ENCODE results near the gene THRAP3. TPM values are rescaled to one million over a fixed set of nuclear protein-coding genes. Genes with fewer than 3 reads are reported as not detected.

THRAP3 gene
- total RNA-seq, 4 donors from 2014 or later: 88.9 to 129 (median 115) TPM

GRCh38 chr1:36345353-36345752 is 121.1 kb downstream of the THRAP3 start:
- intact Hi-C loops (cut with DNase I): no loop called here
- no peak overlapping the region for H3K4me3 ChIP-seq (replicated peaks in 1 of 3)
- no peaks in the 10 kb centered on the region for H3K9me3 ChIP-seq
- TF ChIP-seq POLR2A (IDR thresholded peaks at IDR 0.05) (no peak), CTCF (IDR thresholded peaks at IDR 0.05) (no peak)
- H3K27ac ChIP-seq: no peak overlapping the region
- H3K4me1 ChIP-seq: peaks cover 12 to 25% of the 10 kb centered on the region in 2 donors
- no peak for DNase-seq
- WGBS, 2 donors: 89 to 98% methylated on average over 6 to 7 of the region's 7 CpGs
- no peaks in the 10 kb centered on the region for H3K27me3 ChIP-seq
- peaks cover 28 to 57% of the 10 kb centered on the region in 2 donors for H3K36me3 ChIP-seq

GRCh38 chr1:36346741-36347370 is 122.6 kb downstream of the THRAP3 start:
- intact Hi-C loops (cut with DNase I): no loop called here
- TF ChIP-seq POLR2A (IDR thresholded peaks at IDR 0.05) (no peak), CTCF (IDR thresholded peaks at IDR 0.05) (no peak)
- Histone ChIP-seq H3K9me3 (no peaks in the 10 kb centered on the region), H3K27me3 (no peaks in the 10 kb centered on the region), H3K27ac (no peak overlapping the region), H3K4me1 (peaks cover 27 to 41% of the 10 kb centered on the region in 2 donors), H3K36me3 (peaks cover 20 to 46% of the 10 kb centered on the region in 2 donors), H3K4me3 (replicated peaks in 1 of 3) (no peak overlapping the region)
- WGBS, 2 donors: 96 to 98% methylated on average over 5 to 7 of the region's 8 CpGs
- DNase-seq: no peak

- DNase-seq: no peak
- Histone ChIP-seq H3K27me3 (no peaks in the 10 kb centered on the region), H3K4me1 (peaks cover 34 to 45% of the 10 kb centered on the region in 2 donors), H3K4me3 (replicated peaks in 1 of 3) (no peak overlapping the region), H3K36me3 (peaks cover 20 to 44% of the 10 kb centered on the region in 2 donors), H3K27ac (peak overlapping the region; percentile 79 to 92 (median 88)), H3K9me3 (no peaks in the 10 kb centered on the region)
- intact Hi-C loops (cut with DNase I): no loop called here
- 79% methylated on average over 6 to 7 of the region's 7 CpGs for WGBS, 2 donors
- no peak for TF ChIP-seq CTCF (IDR thresholded peaks at IDR 0.05)
- no peak for TF ChIP-seq POLR2A (IDR thresholded peaks at IDR 0.05)
Observed at GRCh38 chr1:36349241-36349671, 125.0 kb downstream of the THRAP3 start.

- Histone ChIP-seq H3K36me3 (peaks cover 26 to 42% of the 10 kb centered on the region in 2 donors), H3K4me3 (replicated peaks in 1 of 3) (no peak overlapping the region), H3K9me3 (no peaks in the 10 kb centered on the region), H3K27ac (peak overlapping the region; percentile 79 to 92 (median 88)), H3K4me1 (peaks cover 34 to 45% of the 10 kb centered on the region in 2 donors), H3K27me3 (no peaks in the 10 kb centered on the region)
- intact Hi-C loops (cut with DNase I): no loop called here
- peak; percentile 85 to 92 for DNase-seq
- WGBS, 2 donors: 18 to 52% methylated on average over 6 to 12 of the region's 16 CpGs
- TF ChIP-seq POLR2A (IDR thresholded peaks at IDR 0.05): no peak
- TF ChIP-seq CTCF (IDR thresholded peaks at IDR 0.05): no peak
Observed at GRCh38 chr1:36349839-36350238, 125.6 kb downstream of the THRAP3 start.

GRCh38 chr1:36350659-36351226 is 126.5 kb downstream of the THRAP3 start:
- WGBS, 2 donors: 25 to 36% methylated on average over 10 to 12 of the region's 13 CpGs

More at GRCh38 chr1:36350659-36351226, 126.5 kb downstream of the THRAP3 start:
- peak overlapping the region; percentile 79 to 92 (median 88) for H3K27ac ChIP-seq
- TF ChIP-seq POLR2A (IDR thresholded peaks at IDR 0.05) (no peak), CTCF (IDR thresholded peaks at IDR 0.05) (no peak)
- H3K4me3 ChIP-seq (replicated peaks in 1 of 3): no peak overlapping the region
- peaks cover 34 to 45% of the 10 kb centered on the region in 2 donors for H3K4me1 ChIP-seq
- H3K27me3 ChIP-seq: no peaks in the 10 kb centered on the region
- no peaks in the 10 kb centered on the region for H3K9me3 ChIP-seq
- DNase-seq: peak; percentile 84 to 85
- peaks cover 29 to 39% of the 10 kb centered on the region in 2 donors for H3K36me3 ChIP-seq
- intact Hi-C loops (cut with DNase I): no loop called here

Data from thyroid gland (tissue), 4 donors.